Limb (tissue), 2 donors: ENCODE measurements around the gene OSBPL6.
"Not testable (repeated sequence)": the region's sequence is repeated elsewhere in the genome, so short reads cannot be mapped to it uniquely, and the experiment has no call there.

Experiments used
- DNase-seq, 2 donors: peaks; one replicate each; pipeline ENCODE4 v3.0.0-alpha.2; 2016; ENCODE audit errors: extremely low spot score in 2 of 2

Gene OSBPL6

DNA sequence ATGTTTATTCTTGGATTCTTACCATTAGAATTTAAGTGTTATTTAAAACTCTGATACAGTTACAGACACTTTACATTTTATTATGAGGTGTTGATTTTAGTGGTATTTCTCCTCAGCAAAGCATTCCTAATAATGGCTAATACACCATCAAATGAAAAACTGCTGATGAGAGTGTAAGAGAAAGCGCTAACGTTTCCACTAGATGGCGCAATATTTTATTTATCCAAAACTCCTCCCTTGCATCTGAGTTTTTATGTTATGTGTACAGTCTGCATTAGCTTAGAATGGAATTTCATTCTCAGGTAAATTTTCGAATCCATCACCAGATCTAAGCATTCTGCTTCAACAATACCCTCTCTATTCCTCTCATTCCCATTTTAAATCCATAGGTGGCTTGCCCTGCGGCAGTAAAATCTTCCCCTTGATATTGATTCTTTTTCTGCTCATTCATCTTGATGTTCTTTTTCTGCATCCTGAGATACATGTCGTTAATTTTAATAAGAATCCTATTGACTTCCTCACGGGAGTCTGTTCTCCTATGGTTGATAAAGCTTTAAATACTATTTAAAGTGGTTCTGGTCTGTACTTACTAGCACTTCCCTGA, 202.8 kb downstream of the OSBPL6 start:
- peak in 1 of 2 donors; percentile 62 for DNase-seq

DNA sequence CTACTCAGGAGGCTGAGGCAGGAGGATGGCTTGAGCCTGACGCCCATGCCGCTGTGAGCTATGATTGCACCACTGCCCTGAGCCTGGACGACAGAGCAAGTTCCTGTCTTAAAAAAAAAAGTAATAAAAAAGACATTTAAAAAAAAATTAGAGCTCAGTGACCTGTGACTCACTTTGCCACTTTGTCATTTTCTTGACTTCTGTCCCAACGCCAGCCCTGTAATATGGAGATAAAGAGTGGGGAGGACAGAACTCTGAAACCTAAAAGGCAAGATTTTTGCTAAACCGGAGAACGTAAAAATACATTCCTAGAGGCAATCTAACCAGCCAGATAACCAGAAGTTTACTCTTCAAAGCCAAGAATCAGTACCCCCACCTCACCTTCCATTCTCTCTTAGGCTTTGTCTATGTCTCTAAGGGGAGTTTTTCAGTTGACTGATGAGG, 207.7 kb downstream of the OSBPL6 start:
- DNase-seq: no peak

DNA sequence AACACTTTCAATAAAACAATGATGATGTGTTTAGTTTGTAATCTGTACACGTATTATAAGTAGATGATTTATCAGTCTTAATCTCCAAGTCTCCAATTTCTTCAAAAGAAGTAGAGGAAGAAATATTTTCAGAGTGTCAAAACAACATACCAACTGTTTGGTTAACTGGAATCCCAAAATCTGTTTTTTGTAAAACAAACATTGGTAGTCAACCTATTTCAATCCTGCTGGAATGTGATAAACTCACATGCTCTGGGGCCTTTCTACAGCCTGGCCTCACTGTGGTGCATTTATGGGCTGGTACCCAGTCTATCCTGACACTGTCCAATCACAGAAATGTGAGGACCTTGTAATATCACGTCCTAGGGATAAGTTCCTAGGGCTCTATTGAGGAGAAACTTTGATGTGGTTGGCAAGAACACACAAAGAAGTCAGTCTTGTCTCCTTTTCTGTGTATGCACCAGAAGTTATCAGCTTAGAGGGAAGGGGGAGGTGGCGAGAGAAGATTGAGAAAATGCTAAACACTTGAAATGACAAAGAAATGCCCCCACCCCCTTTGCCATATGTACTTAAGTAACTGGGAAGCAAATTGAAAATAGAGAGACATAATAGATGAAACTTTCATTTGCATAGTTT, 209.5 kb downstream of the OSBPL6 start:
- no peak for DNase-seq

- DNase-seq: peak in 1 of 2 donors; percentile 55
These were observed 210.1 kb downstream of the OSBPL6 start for GRCh38 chr2:178404368-178404767.

DNA sequence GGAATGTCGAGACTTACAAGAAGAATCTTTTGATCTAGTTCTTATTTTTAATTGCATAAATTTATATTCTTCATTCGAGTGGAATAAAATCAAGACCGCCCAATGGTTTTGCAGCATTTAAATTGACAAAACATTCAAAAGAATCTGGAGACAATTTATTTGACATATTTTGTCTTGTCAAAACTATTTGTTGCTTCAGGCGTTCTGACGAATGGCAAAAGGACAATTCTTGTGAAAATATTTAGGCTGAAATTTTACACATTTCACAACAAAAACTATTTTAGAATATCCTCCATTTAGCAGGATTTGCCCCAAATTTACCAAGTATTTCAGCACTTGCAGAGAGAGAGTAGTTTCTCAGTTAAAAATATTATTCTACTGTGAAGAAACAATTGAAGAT, 214.9 kb downstream of the OSBPL6 start:
- DNase-seq: no peak

- DNase-seq: no peak
These were observed 217.7 kb downstream of the OSBPL6 start for GRCh38 chr2:178412047-178412446.

- not testable (repeated sequence) for DNase-seq
These were observed 218.1 kb downstream of the OSBPL6 start for GRCh38 chr2:178412453-178412852.

GRCh38 chr2:178413472-178414265, 219.4 kb downstream of the OSBPL6 start:
- peak; percentile 74 to 87 for DNase-seq

DNA sequence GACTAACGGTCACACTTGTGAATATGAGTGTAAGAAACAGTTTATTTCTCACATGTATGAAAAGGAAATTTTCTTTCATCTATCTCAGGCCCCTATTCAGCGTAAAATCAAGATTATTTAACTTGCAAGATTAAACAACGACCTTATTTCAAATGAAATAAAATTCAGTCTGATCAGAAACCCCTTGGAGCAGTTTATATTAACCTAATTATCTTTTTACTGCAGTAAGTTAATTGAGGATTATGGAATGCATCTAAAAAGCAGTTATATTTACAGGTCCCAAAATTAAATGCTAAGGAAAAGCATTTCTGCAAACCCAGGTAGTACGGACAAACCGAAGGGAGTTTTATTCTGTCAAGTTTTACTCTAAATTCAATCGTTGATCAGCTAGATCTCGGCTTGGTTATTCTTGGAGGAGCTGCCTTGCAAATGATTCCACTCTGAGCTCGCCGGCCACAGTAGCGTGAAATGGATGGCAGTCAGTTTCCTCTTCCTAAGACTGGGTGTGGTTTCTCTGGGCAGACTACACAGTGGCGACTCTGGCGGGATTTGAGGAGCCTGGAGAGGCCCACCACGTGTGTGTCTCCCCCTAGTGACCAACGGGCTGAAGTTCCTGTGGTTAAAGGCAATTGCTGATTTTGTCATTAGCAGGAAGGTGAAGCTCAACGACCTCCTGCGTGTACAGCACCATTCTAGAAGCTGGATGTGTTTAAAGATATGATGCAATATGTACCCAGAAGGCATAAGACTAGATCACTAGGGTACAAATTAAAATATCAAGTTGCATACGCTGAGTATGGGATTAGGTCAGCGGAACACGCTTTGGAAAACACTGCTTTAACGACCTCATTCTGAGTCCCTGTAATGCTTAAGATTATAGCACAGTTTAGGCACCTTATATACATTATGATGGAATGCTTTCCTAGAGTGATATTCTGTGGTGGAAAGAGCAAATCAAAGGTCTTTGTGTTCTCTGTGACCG, 220.2 kb downstream of the OSBPL6 start:
- DNase-seq: peak; percentile 90 to 95

DNA sequence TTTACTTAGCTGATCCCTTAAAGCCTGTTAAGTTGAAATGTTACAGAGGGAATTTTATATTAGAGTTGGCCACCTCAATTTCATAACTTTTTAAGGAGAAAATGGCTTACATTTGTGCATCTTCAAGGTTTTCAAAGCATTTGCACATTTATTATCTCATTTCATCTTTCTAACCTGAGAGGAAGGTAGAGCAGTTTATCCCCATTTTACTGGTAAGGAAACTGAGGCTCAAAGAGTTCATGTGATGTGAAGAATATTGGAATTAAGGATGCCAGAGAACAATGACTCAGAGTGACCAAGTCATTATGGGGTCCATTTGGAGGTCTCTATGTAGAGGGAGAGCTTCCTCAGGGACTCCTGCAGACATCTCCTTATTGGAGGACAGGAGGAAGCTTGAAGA, 221.7 kb downstream of the OSBPL6 start:
- no peak for DNase-seq

DNA sequence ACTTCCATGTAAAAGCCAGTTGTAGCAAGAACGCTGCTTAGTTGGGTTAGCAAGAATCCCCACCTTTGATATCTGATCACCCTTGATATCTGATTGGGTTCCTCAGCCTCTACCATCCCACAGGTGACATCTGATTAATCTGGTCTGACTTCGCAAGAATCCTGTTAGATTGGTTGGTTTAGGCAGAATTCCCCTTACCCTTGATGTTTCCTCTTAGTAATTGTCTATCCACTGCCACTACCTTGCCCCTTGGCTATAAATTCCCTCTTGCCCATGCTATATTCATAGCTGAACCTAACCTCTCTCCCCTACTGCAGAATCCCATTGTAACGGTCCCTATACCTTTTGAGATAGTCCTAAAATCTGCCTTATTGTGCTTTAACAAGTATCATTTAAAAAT, 223.6 kb downstream of the OSBPL6 start:
- no peak for DNase-seq

- no peak for DNase-seq
These were observed 224.1 kb downstream of the OSBPL6 start for GRCh38 chr2:178418426-178418825.

GRCh38 chr2:178419123-178419522, 224.8 kb downstream of the OSBPL6 start:
- no peak for DNase-seq

GRCh38 chr2:178420463-178420999, 226.2 kb downstream of the OSBPL6 start:
- no peak for DNase-seq

DNA sequence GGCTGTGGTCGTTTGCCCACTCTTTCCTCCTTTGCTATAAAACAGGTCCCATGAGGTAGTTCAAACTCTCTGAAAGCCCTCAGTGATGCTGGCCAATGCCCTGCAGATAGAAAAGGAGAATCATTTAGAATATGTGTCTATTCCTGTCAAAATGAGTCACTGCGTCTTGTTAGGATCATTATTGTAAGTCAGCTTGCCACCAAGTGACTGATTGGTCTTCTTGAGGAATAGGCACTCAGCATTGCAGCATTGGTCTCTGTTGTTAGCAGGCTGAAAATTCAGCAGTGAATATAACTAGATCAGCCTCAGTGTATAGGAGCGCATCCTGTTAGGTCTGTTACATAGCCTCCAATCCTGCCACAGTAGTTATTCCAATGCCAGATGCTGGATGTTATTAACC, 227.8 kb downstream of the OSBPL6 start:
- DNase-seq: no peak

- not testable (repeated sequence) for DNase-seq
These were observed 229.4 kb downstream of the OSBPL6 start for GRCh38 chr2:178423746-178424145.

DNA sequence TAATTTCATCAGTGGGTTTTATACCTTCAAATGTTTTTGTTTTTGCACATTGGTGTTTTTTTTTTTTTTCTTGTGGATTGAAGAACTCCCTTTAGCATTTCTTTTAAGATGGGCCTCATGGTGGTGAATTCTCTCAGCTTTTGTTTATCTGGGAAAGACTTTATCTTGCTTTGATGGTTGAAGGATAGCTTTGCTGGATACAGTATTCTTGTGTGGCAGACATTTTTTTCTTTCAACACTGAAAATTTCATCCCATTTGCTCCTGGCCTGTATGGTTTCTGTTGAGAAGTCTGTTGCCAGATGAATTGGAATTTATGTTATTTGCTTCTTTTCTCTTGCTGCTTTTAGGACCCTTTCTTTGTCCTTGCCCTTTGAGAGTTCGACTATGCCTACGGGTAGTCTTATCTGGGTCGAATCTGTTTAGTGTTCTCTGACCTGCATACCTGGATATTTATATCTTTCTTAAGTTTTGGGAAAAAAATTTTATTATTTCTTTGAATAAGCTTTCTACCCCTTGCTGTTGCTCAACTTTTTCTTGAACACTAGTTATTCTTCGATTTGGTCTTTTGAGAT, 231.0 kb downstream of the OSBPL6 start:
- no peak for DNase-seq

- DNase-seq: no peak
These were observed 232.1 kb downstream of the OSBPL6 start for GRCh38 chr2:178426388-178426787.

DNA sequence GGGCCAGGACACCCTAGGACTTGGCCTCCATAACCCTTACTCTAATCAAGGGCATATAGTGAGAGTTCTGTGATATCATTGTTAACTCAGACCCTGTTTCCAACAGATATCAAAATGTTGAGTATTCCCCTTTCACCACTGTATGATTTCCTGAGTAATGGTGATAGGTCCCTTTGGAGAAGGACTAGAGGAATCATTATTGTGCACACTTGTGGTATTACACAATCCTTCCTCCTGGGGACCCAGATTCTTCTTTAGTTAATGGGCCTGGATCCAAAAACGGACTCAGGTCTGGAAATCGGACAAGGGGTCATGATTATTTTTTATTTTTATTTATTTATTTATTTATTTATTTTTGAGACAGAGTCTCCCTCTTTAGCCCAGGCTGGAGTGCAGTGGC, 233.1 kb downstream of the OSBPL6 start:
- DNase-seq: no peak

- DNase-seq: no peak
These were observed 234.1 kb downstream of the OSBPL6 start for GRCh38 chr2:178428396-178428806.

GRCh38 chr2:178429336-178429735, 235.0 kb downstream of the OSBPL6 start:
- no peak for DNase-seq
